22Rv1 (cell line): ENCODE measurements around the gene MPDZ.
"Not testable (repeated sequence)": the region's sequence is repeated elsewhere in the genome, so short reads cannot be mapped to it uniquely, and the experiment has no call there.

Experiments used
- H3K27ac ChIP-seq: fragments of 450-650 bp; 2 replicates; pipeline ENCODE4 v1.5.1; 2017
- CTCF ChIP-seq: fragments of 450-650 bp; IDR thresholded peaks from 2 replicates; pipeline ENCODE4 v1.5.1; 2017; ENCODE audit warnings: mild to moderate bottlenecking
- ZFX ChIP-seq: fragments of 450-650 bp; IDR thresholded peaks from 2 replicates; pipeline ENCODE4 v1.6.1; 2017; ENCODE audit warnings: antibody characterized with exemption, borderline replicate concordance

Gene MPDZ

GRCh38 chr9:13234932-13235331, 44.6 kb downstream of the MPDZ start:
- TF ChIP-seq ZFX (no peak), CTCF (no peak)
- no peak overlapping the region for H3K27ac ChIP-seq

GRCh38 chr9:13228431-13228830, 51.1 kb downstream of the MPDZ start:
- no peak overlapping the region for H3K27ac ChIP-seq
- TF ChIP-seq CTCF (no peak), ZFX (no peak)

GRCh38 chr9:13224366-13224765, 55.1 kb downstream of the MPDZ start:
- no peak overlapping the region for H3K27ac ChIP-seq
- TF ChIP-seq ZFX (no peak), CTCF (no peak)

GRCh38 chr9:13222733-13223132, 56.8 kb downstream of the MPDZ start:
- H3K27ac ChIP-seq, result not testable (repeated sequence)

- TF ChIP-seq ZFX, result no peak
- no peak for TF ChIP-seq CTCF
Observed at GRCh38 chr9:13221741-13222140, 57.8 kb downstream of the MPDZ start.

GRCh38 chr9:13220837-13221236, 58.7 kb downstream of the MPDZ start:
- no peak for TF ChIP-seq ZFX
- TF ChIP-seq CTCF, result no peak
- H3K27ac ChIP-seq, result no peak overlapping the region

More at GRCh38 chr9:13221741-13222140, 57.8 kb downstream of the MPDZ start:
- H3K27ac ChIP-seq, result no peak overlapping the region

- TF ChIP-seq CTCF (no peak), ZFX (no peak)
- no peak overlapping the region for H3K27ac ChIP-seq
Observed at GRCh38 chr9:13215791-13216554, 63.5 kb downstream of the MPDZ start.

GRCh38 chr9:13213998-13214397, 65.5 kb downstream of the MPDZ start:
- TF ChIP-seq ZFX (no peak), CTCF (no peak)
- H3K27ac ChIP-seq, result no peak overlapping the region
